ENCODE measurements around the gene PDZRN3.

The PDZRN3 gene

DNA sequence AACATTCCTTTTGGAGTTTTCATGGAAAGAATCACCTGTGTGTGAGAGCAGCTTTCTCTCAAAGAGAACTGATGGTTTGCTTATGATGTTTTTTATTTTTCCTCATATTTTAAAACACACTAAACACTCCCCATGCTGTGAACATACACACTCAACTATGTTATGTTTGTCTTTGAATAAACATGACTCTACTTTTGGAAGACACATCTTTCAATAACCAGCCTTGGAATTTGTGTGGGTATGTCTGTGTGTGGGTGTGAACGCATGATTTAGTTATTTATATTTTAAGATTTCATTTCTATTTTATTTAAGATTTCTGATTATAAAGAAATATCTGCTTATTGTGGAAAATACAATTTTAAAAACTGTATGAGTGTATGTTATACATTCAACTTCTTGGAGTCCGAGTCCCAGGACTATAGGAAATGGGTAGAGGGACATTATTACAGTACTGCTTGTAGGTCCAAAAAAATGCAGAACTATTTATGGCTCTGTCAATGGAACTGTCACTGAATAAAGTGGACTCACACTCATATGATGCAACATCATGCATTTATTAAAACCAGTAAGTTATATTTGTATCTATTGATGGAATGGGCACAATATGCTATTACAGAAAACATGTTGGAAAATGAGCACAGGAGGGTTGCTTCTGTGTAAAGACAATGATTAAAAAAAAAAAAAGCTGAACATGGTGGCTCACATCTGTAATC, 43.5 kb downstream of the PDZRN3 start:
- H3K9me3 ChIP-seq (ENCODE audit: control extremely low read depth in 1 of 5, control insufficient read depth in 4 of 5, insufficient read depth in 2 of 5, low read depth in 1 of 5, low read length in 4 of 5), result peaks cover 0 to 2% (median 0%) of the 10 kb centered on the region in 5 experiments
- no peaks in the 10 kb centered on the region for H3K4me1 ChIP-seq (ENCODE audit: control extremely low read depth in 1 of 4, control insufficient read depth in 4 of 4, insufficient read depth in 4 of 4, low read length in 3 of 4)
- ChIA-PET POLR2A (no interaction called here), CTCF (no interaction called here)
- H3K27ac ChIP-seq (ENCODE audit: insufficient read depth in 1 of 2, low read depth in 1 of 2, low read length in 2 of 2, poor library complexity in 1 of 2, severe bottlenecking in 2 of 2), result no peak overlapping the region
- DNase-seq, result no peak
- peaks cover 0 to 2% (median 0%) of the 10 kb centered on the region in 5 experiments for H3K27me3 ChIP-seq (replicated peaks in 2 of 5; ENCODE audit: control insufficient read depth in 4 of 5, insufficient read depth in 5 of 5, low read length in 4 of 5)
- H3K4me3 ChIP-seq (ENCODE audit: control insufficient read depth in 1 of 7, extremely low read depth in 1 of 7, insufficient read depth in 4 of 7, low read depth in 2 of 7, low read length in 6 of 7), result no peak overlapping the region
- no CpG with 5 or more reads among the region's 2 CpGs for WGBS (ENCODE audit: insufficient coverage)
- no peaks in the 10 kb centered on the region for H3K36me3 ChIP-seq (ENCODE audit: control insufficient read depth in 4 of 4, insufficient read depth in 4 of 4, low read length in 3 of 4)

DNA sequence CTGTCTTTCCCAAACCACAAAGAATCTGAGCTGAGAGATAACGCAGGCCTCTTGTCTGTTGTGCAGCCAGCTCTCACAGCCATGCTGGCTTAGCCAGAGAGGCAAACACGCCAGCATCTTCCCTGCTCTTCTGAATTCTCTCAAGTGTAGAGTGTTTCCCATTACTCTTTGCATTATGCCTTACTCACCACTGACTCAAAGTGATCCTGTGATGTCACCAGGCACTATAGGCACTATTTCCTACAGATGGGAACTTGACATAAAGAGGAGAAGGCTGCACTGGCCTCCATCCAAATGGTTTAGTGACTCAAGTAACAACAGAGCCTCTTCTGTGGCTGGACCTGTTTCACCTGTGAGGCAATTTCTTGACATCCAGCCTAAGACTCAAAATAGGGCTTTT, 44.4 kb downstream of the PDZRN3 start:
- no peak for DNase-seq
- Histone ChIP-seq H3K4me1 (ENCODE audit: control extremely low read depth in 1 of 4, control insufficient read depth in 4 of 4, insufficient read depth in 4 of 4, low read length in 3 of 4) (no peaks in the 10 kb centered on the region), H3K27me3 (replicated peaks in 2 of 5; ENCODE audit: control insufficient read depth in 4 of 5, insufficient read depth in 5 of 5, low read length in 4 of 5) (peaks cover 0 to 2% (median 0%) of the 10 kb centered on the region in 5 experiments), H3K9me3 (ENCODE audit: control extremely low read depth in 1 of 5, control insufficient read depth in 4 of 5, insufficient read depth in 2 of 5, low read depth in 1 of 5, low read length in 4 of 5) (peaks cover 0 to 2% (median 0%) of the 10 kb centered on the region in 5 experiments), H3K36me3 (ENCODE audit: control insufficient read depth in 4 of 4, insufficient read depth in 4 of 4, low read length in 3 of 4) (no peaks in the 10 kb centered on the region), H3K27ac (ENCODE audit: insufficient read depth in 1 of 2, low read depth in 1 of 2, low read length in 2 of 2, poor library complexity in 1 of 2, severe bottlenecking in 2 of 2) (no peak overlapping the region), H3K4me3 (ENCODE audit: control insufficient read depth in 1 of 7, extremely low read depth in 1 of 7, insufficient read depth in 4 of 7, low read depth in 2 of 7, low read length in 6 of 7) (no peak overlapping the region)
- 85% methylated on average over 2 of the region's 2 CpGs for WGBS (ENCODE audit: insufficient coverage)
- POLR2A ChIA-PET, result no interaction called here
- CTCF ChIA-PET, result no interaction called here

DNA sequence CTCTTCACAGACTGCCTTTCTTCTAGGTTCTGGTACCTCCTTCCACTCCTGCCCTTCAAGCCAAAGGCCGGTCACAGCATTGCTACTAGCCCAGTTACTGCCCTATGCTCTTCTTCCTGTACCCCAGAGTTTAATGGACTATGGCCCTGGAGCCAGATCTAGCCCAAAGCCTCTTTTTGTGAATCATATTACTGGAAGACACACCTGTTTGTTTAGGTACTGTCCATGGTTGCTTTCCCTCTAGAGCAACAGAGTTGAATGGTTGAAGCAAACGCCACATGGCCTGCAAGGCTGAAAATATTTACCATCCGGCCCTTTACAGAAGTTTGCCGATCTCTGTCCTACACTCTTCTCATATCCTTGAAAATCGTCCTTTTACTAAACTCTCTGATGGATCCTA, 47.0 kb downstream of the PDZRN3 start:
- CTCF ChIA-PET, result no interaction called here
- POLR2A ChIA-PET, result no interaction called here
- Histone ChIP-seq H3K27ac (ENCODE audit: insufficient read depth in 1 of 2, low read depth in 1 of 2, low read length in 2 of 2, poor library complexity in 1 of 2, severe bottlenecking in 2 of 2) (no peak overlapping the region), H3K36me3 (ENCODE audit: control insufficient read depth in 4 of 4, insufficient read depth in 4 of 4, low read length in 3 of 4) (no peaks in the 10 kb centered on the region), H3K4me3 (ENCODE audit: control insufficient read depth in 1 of 7, extremely low read depth in 1 of 7, insufficient read depth in 4 of 7, low read depth in 2 of 7, low read length in 6 of 7) (no peak overlapping the region), H3K27me3 (replicated peaks in 2 of 5; ENCODE audit: control insufficient read depth in 4 of 5, insufficient read depth in 5 of 5, low read length in 4 of 5) (peaks cover 0 to 4% (median 2%) of the 10 kb centered on the region in 5 experiments), H3K9me3 (ENCODE audit: control extremely low read depth in 1 of 5, control insufficient read depth in 4 of 5, insufficient read depth in 2 of 5, low read depth in 1 of 5, low read length in 4 of 5) (peaks cover 0 to 2% (median 0%) of the 10 kb centered on the region in 5 experiments), H3K4me1 (ENCODE audit: control extremely low read depth in 1 of 4, control insufficient read depth in 4 of 4, insufficient read depth in 4 of 4, low read length in 3 of 4) (no peaks in the 10 kb centered on the region)
- 92% methylated on average over 4 of the region's 5 CpGs for WGBS (ENCODE audit: insufficient coverage)
- DNase-seq, result no peak

DNA sequence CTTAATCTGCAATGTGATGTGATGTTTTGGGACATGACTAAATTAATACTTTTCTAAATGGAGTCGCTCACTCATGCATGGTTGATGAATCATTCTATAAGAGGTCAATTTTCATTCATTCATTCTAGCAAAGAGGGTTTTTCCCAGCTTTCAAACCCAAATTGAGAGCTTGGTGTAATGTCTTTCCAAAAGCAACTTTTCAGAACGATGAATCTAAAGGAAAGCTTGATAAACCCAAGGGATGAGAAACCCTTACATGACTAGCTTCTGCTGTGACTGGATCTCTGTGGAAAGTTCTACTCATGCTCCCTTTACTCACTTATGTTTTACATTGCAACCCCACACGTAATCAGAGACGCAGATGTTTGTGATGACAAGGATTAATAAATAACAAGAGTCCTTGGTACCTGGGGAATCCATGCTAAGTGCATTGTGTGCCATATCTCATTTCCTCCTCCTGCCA, 47.7 kb downstream of the PDZRN3 start:
- DNase-seq, result no peak
- ChIA-PET POLR2A (no interaction called here), CTCF (interaction anchor here (0.6 kb wide), 1 partner anchor 69 kb away, joined by 3 read pairs; no protein-coding TSS in a partner anchor)
- H3K4me1 ChIP-seq (ENCODE audit: control extremely low read depth in 1 of 4, control insufficient read depth in 4 of 4, insufficient read depth in 4 of 4, low read length in 3 of 4), result no peaks in the 10 kb centered on the region
- H3K9me3 ChIP-seq (ENCODE audit: control extremely low read depth in 1 of 5, control insufficient read depth in 4 of 5, insufficient read depth in 2 of 5, low read depth in 1 of 5, low read length in 4 of 5), result peaks cover 0 to 2% (median 0%) of the 10 kb centered on the region in 5 experiments
- H3K4me3 ChIP-seq (ENCODE audit: control insufficient read depth in 1 of 7, extremely low read depth in 1 of 7, insufficient read depth in 4 of 7, low read depth in 2 of 7, low read length in 6 of 7), result no peak overlapping the region
- peaks cover 2 to 11% (median 4%) of the 10 kb centered on the region in 5 experiments for H3K27me3 ChIP-seq (replicated peaks in 2 of 5; ENCODE audit: control insufficient read depth in 4 of 5, insufficient read depth in 5 of 5, low read length in 4 of 5)
- H3K36me3 ChIP-seq (ENCODE audit: control insufficient read depth in 4 of 4, insufficient read depth in 4 of 4, low read length in 3 of 4), result no peaks in the 10 kb centered on the region
- WGBS (ENCODE audit: insufficient coverage), result 71% methylated on average over 1 of the region's 4 CpGs
- no peak overlapping the region for H3K27ac ChIP-seq (ENCODE audit: insufficient read depth in 1 of 2, low read depth in 1 of 2, low read length in 2 of 2, poor library complexity in 1 of 2, severe bottlenecking in 2 of 2)

DNA sequence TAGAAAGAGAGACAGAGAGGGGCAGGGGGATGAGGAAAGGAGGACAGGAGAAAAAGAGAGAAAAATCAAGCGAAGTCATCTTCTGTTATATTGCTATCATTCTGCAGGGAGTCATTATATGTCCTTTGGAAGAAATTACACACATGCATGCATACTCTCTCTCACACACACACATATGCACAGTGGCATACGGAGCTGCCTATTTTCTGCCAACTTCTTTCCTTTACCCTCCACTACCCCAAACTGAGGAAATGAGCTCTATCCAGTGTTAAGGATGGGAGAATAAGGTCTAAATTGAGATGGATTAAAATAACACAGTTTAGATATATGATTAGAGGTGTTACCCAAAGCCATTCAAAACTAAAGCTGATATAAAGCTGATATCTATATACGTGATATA, 48.8 kb downstream of the PDZRN3 start:
- Histone ChIP-seq H3K36me3 (ENCODE audit: control insufficient read depth in 4 of 4, insufficient read depth in 4 of 4, low read length in 3 of 4) (no peaks in the 10 kb centered on the region), H3K27ac (ENCODE audit: insufficient read depth in 1 of 2, low read depth in 1 of 2, low read length in 2 of 2, poor library complexity in 1 of 2, severe bottlenecking in 2 of 2) (no peak overlapping the region), H3K4me3 (ENCODE audit: control insufficient read depth in 1 of 7, extremely low read depth in 1 of 7, insufficient read depth in 4 of 7, low read depth in 2 of 7, low read length in 6 of 7) (no peak overlapping the region), H3K4me1 (ENCODE audit: control extremely low read depth in 1 of 4, control insufficient read depth in 4 of 4, insufficient read depth in 4 of 4, low read length in 3 of 4) (no peaks in the 10 kb centered on the region), H3K9me3 (ENCODE audit: control extremely low read depth in 1 of 5, control insufficient read depth in 4 of 5, insufficient read depth in 2 of 5, low read depth in 1 of 5, low read length in 4 of 5) (peaks cover 0 to 2% (median 0%) of the 10 kb centered on the region in 5 experiments), H3K27me3 (replicated peaks in 2 of 5; ENCODE audit: control insufficient read depth in 4 of 5, insufficient read depth in 5 of 5, low read length in 4 of 5) (peaks cover under 1 to 22% (median 8%) of the 10 kb centered on the region in 5 experiments)
- WGBS (ENCODE audit: insufficient coverage), result 100% methylated on average over 1 of the region's 3 CpGs
- no peak for DNase-seq
- POLR2A ChIA-PET, result no interaction called here
- CTCF ChIA-PET, result no interaction called here

DNA sequence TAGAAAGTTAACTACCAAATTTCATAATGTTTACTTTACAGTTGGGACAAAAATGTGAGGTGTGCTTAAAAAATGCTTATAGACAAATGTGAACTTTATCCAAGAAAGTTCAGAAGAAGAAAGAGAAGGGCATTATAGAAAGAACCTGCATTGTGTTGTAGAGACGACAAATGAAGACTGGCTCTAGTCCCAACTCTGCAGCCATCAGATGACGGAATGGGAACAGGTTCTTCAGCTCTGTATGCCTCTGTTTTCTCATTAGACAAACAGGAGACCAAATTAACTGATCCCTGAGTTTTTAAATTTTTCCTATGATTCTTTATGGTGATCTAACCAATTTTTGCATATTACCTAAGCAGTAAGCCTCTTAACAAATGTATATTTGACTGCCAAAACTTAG, 49.2 kb downstream of the PDZRN3 start:
- no peak overlapping the region for H3K4me3 ChIP-seq (ENCODE audit: control insufficient read depth in 1 of 7, extremely low read depth in 1 of 7, insufficient read depth in 4 of 7, low read depth in 2 of 7, low read length in 6 of 7)
- no peak for DNase-seq
- WGBS (ENCODE audit: insufficient coverage), result 100% methylated on average over 2 of the region's 2 CpGs
- peaks cover 0 to 2% (median 0%) of the 10 kb centered on the region in 5 experiments for H3K9me3 ChIP-seq (ENCODE audit: control extremely low read depth in 1 of 5, control insufficient read depth in 4 of 5, insufficient read depth in 2 of 5, low read depth in 1 of 5, low read length in 4 of 5)
- no peak overlapping the region for H3K27ac ChIP-seq (ENCODE audit: insufficient read depth in 1 of 2, low read depth in 1 of 2, low read length in 2 of 2, poor library complexity in 1 of 2, severe bottlenecking in 2 of 2)
- no peaks in the 10 kb centered on the region for H3K36me3 ChIP-seq (ENCODE audit: control insufficient read depth in 4 of 4, insufficient read depth in 4 of 4, low read length in 3 of 4)
- ChIA-PET POLR2A (no interaction called here), CTCF (no interaction called here)
- H3K4me1 ChIP-seq (ENCODE audit: control extremely low read depth in 1 of 4, control insufficient read depth in 4 of 4, insufficient read depth in 4 of 4, low read length in 3 of 4), result no peaks in the 10 kb centered on the region
- H3K27me3 ChIP-seq (replicated peaks in 2 of 5; ENCODE audit: control insufficient read depth in 4 of 5, insufficient read depth in 5 of 5, low read length in 4 of 5), result peaks cover 0 to 26% (median 8%) of the 10 kb centered on the region in 5 experiments

DNA sequence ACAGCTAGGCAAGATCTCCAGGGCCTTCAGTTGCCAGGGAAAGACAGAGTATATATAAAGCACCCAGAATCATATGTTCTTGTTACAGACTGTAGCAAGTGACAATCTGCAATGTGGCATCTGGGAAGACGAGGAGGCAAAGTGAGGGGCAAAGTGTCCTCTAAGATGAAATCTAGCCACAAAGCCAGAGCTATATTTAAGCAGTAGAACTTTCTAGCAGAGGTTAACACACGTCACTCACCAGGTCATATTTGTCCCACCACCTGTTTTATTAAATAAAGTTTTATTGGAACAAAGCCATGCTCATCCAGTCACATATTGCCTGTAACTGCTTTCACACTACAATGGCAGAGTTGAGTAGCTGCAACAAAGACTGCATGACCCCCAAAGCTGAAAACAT, 51.5 kb downstream of the PDZRN3 start:
- Histone ChIP-seq H3K27ac (ENCODE audit: insufficient read depth in 1 of 2, low read depth in 1 of 2, low read length in 2 of 2, poor library complexity in 1 of 2, severe bottlenecking in 2 of 2) (no peak overlapping the region), H3K27me3 (replicated peaks in 2 of 5; ENCODE audit: control insufficient read depth in 4 of 5, insufficient read depth in 5 of 5, low read length in 4 of 5) (peaks cover 5 to 38% (median 11%) of the 10 kb centered on the region in 5 experiments), H3K36me3 (ENCODE audit: control insufficient read depth in 4 of 4, insufficient read depth in 4 of 4, low read length in 3 of 4) (no peaks in the 10 kb centered on the region), H3K4me1 (ENCODE audit: control extremely low read depth in 1 of 4, control insufficient read depth in 4 of 4, insufficient read depth in 4 of 4, low read length in 3 of 4) (no peaks in the 10 kb centered on the region), H3K4me3 (ENCODE audit: control insufficient read depth in 1 of 7, extremely low read depth in 1 of 7, insufficient read depth in 4 of 7, low read depth in 2 of 7, low read length in 6 of 7) (no peak overlapping the region), H3K9me3 (ENCODE audit: control extremely low read depth in 1 of 5, control insufficient read depth in 4 of 5, insufficient read depth in 2 of 5, low read depth in 1 of 5, low read length in 4 of 5) (no peaks in the 10 kb centered on the region)
- WGBS (ENCODE audit: insufficient coverage), result 100% methylated on average over 1 of the region's 2 CpGs
- POLR2A ChIA-PET, result no interaction called here
- no peak for DNase-seq
- CTCF ChIA-PET, result no interaction called here
